HepG2 (cell line): ENCODE results near the gene SORL1-AS1.

Experiments
- ATAC-seq: fragments of 200-7000 bp; cut with Tn5 transposase; 3 replicates; pipeline ENCODE4 v1.9.1; 2020; ENCODE audit warnings: mild to moderate bottlenecking, moderate library complexity
- BruUV-seq: library from RNA; stranded (reverse); fragments of 400-500 nt; replicated peaks from 2 replicates; lab custom pipeline; 2021; lab: Mats Ljungman, UMichigan
- CTCF ChIA-PET: fragments of 300-600 bp; formaldehyde crosslinking; extraction: SDS; loops from one replicate; lab custom pipeline; 2021; ENCODE audit warnings: low total read pairs, inconsistent platforms, low intra/inter-chr PET ratio; lab: Yijun Ruan, JAX
- POLR2A ChIA-PET: fragments of 350-600 bp; sonication (Branson Sonifier 250); formaldehyde crosslinking; loops from one replicate; lab custom pipeline; 2020; ENCODE audit warnings: antibody characterized with exemption, inconsistent platforms; lab: Yijun Ruan, JAX
- DNase-seq: peaks from one replicate; pipeline ENCODE4 v3.0.0-alpha.2; 2015; ENCODE audit warnings: low spot score
- FAIRE-seq: peaks from 3 replicates; lab custom pipeline; 2011; peaks lifted over from hg19 to GRCh38; lab: Jason Lieb, UNC
- H2AFZ ChIP-seq: one replicate; pipeline ENCODE4 v1.6.1; 2011; ENCODE audit warnings: low read length, inconsistent platforms
- H3K27ac ChIP-seq: fragments of 300-600 bp; 3 replicates; pipeline ENCODE4 v1.8.0; 2011; ENCODE audit warnings: mixed run types, mild to moderate bottlenecking, mixed read lengths, low read length, inconsistent platforms; ENCODE audit not compliant: insufficient read depth; ENCODE audit errors: extremely low read length
- H3K27me3 ChIP-seq, 2 experiments: fragments of 200-600 bp in 1 of 2; 2 replicates in 1 of 2; 3 replicates in 1 of 2; pipeline versions ENCODE4 v1.6.0 to v1.8.0; 2011; ENCODE audit warnings: low read length in 2 of 2, mild to moderate bottlenecking in 2 of 2, moderate library complexity in 2 of 2, inconsistent platforms in 1 of 2; ENCODE audit not compliant: insufficient read depth in 2 of 2, control insufficient read depth in 1 of 2
- H3K36me3 ChIP-seq, 2 experiments: fragments of 200-600 bp in 1 of 2; replicated peaks in 1 of 2; 2 replicates in 1 of 2; 3 replicates in 1 of 2; pipeline versions ENCODE4 v1.5.1 to v1.8.0; 2011; ENCODE audit warnings: low read length in 2 of 2, inconsistent platforms in 1 of 2; ENCODE audit not compliant: insufficient read depth in 2 of 2, control insufficient read depth in 1 of 2
- H3K4me1 ChIP-seq: 2 replicates; pipeline ENCODE4 v1.5.1; 2012; ENCODE audit warnings: low read length, inconsistent platforms; ENCODE audit not compliant: insufficient read depth
- H3K4me2 ChIP-seq: 2 replicates; pipeline ENCODE4 v1.6.0; 2011; ENCODE audit warnings: low read depth, low read length, inconsistent platforms
- H3K4me3 ChIP-seq, 3 experiments: fragments of 200-600 bp in 1 of 3; sonication (generic), shearing (Covaris generic) in 1 of 3; replicated peaks in 1 of 3; 2 replicates each; pipeline ENCODE4 v1.5.1; 2011 to 2016; ENCODE audit warnings: low read length in 3 of 3, inconsistent platforms in 2 of 3, low read depth in 2 of 3, mild to moderate bottlenecking in 2 of 3, control low read depth in 1 of 3, mixed read lengths in 1 of 3; ENCODE audit not compliant: insufficient read depth in 1 of 3
- H3K79me2 ChIP-seq: one replicate; pipeline ENCODE4 v1.6.1; 2011; ENCODE audit warnings: low read length, inconsistent platforms; ENCODE audit not compliant: insufficient read depth
- H3K9ac ChIP-seq: 2 replicates; pipeline ENCODE4 v1.6.0; 2011; ENCODE audit warnings: mild to moderate bottlenecking, low read depth, low read length, inconsistent platforms; ENCODE audit not compliant: insufficient read depth
- H3K9me3 ChIP-seq: 2 replicates; pipeline ENCODE4 v1.5.1; 2012; ENCODE audit warnings: mild to moderate bottlenecking, low read length
- H4K20me1 ChIP-seq: 2 replicates; pipeline ENCODE4 v1.6.0; 2011; ENCODE audit warnings: inconsistent platforms, mild to moderate bottlenecking, low read length, moderate library complexity; ENCODE audit not compliant: insufficient read depth
- ARID2 ChIP-seq: sonication (generic); formaldehyde crosslinking; IDR thresholded peaks from 2 replicates; pipeline ENCODE4 v1.8.1; 2022; ENCODE audit warnings: mild to moderate bottlenecking, missing genetic modification reagents, borderline replicate concordance
- FIP1L1 ChIP-seq: fragments of 200-400 bp; formaldehyde crosslinking; IDR thresholded peaks from 2 replicates; pipeline ENCODE4 v1.6.1; 2018; ENCODE audit warnings: low read depth, mild to moderate bottlenecking, low read length, moderate library complexity, borderline replicate concordance; ENCODE audit not compliant: insufficient read depth
- JUN ChIP-seq: sonication (generic); formaldehyde crosslinking; IDR thresholded peaks from 2 replicates; pipeline ENCODE4 v1.4.0; 2020; ENCODE audit warnings: mild to moderate bottlenecking, missing genetic modification reagents
- KDM3A ChIP-seq: IDR thresholded peaks from 2 replicates; pipeline ENCODE4 v1.6.1; 2018; ENCODE audit warnings: low read depth, missing compliant biosample characterization
- KLF6 ChIP-seq: IDR thresholded peaks from 2 replicates; pipeline ENCODE4 v1.8.0; 2016; ENCODE audit warnings: missing biosample characterization, missing genetic modification reagents
- NPAS2 ChIP-seq: sonication (generic); formaldehyde crosslinking; IDR thresholded peaks from 2 replicates; pipeline ENCODE4 v1.8.0; 2022; ENCODE audit warnings: mild to moderate bottlenecking, missing genetic modification reagents, borderline replicate concordance
- REXO4 ChIP-seq: sonication (generic); formaldehyde crosslinking; IDR thresholded peaks from 2 replicates; pipeline ENCODE4 v1.8.0; 2022; ENCODE audit warnings: missing genetic modification reagents, mild to moderate bottlenecking, borderline replicate concordance
- RFX3 ChIP-seq: IDR thresholded peaks from 2 replicates; pipeline ENCODE4 v1.6.1; 2016; ENCODE audit warnings: missing biosample characterization, missing genetic modification reagents
- SAP130 ChIP-seq: IDR thresholded peaks from 2 replicates; pipeline ENCODE4 v1.6.1; 2016; ENCODE audit warnings: low read depth
- SP140L ChIP-seq: sonication (generic); formaldehyde crosslinking; IDR thresholded peaks from 2 replicates; pipeline ENCODE4 v1.4.0; 2020; ENCODE audit warnings: missing genetic modification reagents, borderline replicate concordance
- ZNF138 ChIP-seq: sonication (generic); formaldehyde crosslinking; IDR thresholded peaks from 2 replicates; pipeline ENCODE4 v1.5.0; 2020; ENCODE audit warnings: mild to moderate bottlenecking, low read depth, missing genetic modification reagents
- ZNF160 ChIP-seq: sonication (generic); formaldehyde crosslinking; IDR thresholded peaks from 2 replicates; pipeline ENCODE4 v1.8.0; 2022; ENCODE audit warnings: mild to moderate bottlenecking, inconsistent platforms, missing genetic modification reagents
- ZNF335 ChIP-seq: sonication (generic); formaldehyde crosslinking; IDR thresholded peaks from 2 replicates; pipeline ENCODE4 v1.4.0; 2020; ENCODE audit warnings: missing genetic modification reagents
- ZNF558 ChIP-seq: sonication (generic); formaldehyde crosslinking; IDR thresholded peaks from 2 replicates; pipeline ENCODE4 v1.9.0; 2022; ENCODE audit warnings: mild to moderate bottlenecking, missing genetic modification reagents, borderline replicate concordance
- ZNF563 ChIP-seq: sonication (generic); formaldehyde crosslinking; IDR thresholded peaks from 2 replicates; pipeline ENCODE4 v1.8.0; 2022; ENCODE audit warnings: mild to moderate bottlenecking, moderate library complexity, missing genetic modification reagents
- WGBS: methylation state at CpG from one replicate; pipeline ENCODE4 v1.1.6; 2017; ENCODE audit warnings: low lambda C conversion rate; 5-methylcytosine and 5-hydroxymethylcytosine counted together
- in situ Hi-C: cut with HindIII; loops from 2 replicates; pipeline ENCODE4 v1.10.0; 2017; ENCODE audit warnings: low pct_unique_long_range_greater_than_20kb; ENCODE audit not compliant: extremely low pct_ligation_motif_present
- intact Hi-C: fragments of 100-400 bp; cut with micrococcal nuclease; formaldehyde crosslinking; loops from one replicate; pipeline ENCODE4 v1.10.0; 2022; ENCODE audit not compliant: unreplicated experiment
- TF ChIP-seq, protein P1 (sequence below): sonication (generic); formaldehyde crosslinking; IDR thresholded peaks from 2 replicates; pipeline ENCODE4 v1.5.0; 2020; ENCODE audit warnings: mild to moderate bottlenecking, missing genetic modification reagents
- TF ChIP-seq, protein P2 (sequence below): sonication (generic); formaldehyde crosslinking; conservative IDR thresholded peaks from 2 replicates; pipeline ENCODE4 v1.8.0; 2022; ENCODE audit warnings: mild to moderate bottlenecking, moderate library complexity, missing genetic modification reagents
- TF ChIP-seq, protein P3 (sequence below): IDR thresholded peaks from 2 replicates; pipeline ENCODE4 v1.6.1; 2018; ENCODE audit warnings: missing genetic modification reagents, mild to moderate bottlenecking, missing compliant biosample characterization

SORL1-AS1 gene

DNA sequence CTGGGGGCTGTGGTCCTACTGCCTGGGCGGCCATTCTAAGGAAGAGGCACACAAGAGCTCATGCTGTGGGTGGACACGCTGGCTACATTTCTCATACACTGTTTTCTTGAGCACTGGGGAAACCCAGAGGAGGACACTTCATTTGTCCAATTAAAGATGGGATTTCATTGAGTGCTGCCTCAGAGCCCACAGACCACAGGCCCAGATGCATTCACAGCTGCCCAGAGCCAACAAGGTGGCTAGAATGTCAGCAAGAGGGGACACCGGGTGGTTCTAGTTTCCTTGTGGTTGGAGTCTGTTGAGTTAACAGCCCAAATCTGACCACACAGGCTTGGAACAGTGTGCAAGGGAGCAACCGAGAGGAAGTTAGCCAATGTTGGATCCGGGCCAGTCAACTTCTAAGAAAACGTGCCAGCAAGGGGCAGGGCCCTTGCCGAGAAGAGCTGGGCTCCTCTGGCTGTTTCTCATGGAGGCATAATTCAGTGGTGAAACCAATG is 35.7 kb downstream of the SORL1-AS1 start (continued):
- no peak for TF ChIP-seq ZNF138 (CRISPR knock-in tag)
- TF ChIP-seq, all 625 proteins: peak for 0

DNA sequence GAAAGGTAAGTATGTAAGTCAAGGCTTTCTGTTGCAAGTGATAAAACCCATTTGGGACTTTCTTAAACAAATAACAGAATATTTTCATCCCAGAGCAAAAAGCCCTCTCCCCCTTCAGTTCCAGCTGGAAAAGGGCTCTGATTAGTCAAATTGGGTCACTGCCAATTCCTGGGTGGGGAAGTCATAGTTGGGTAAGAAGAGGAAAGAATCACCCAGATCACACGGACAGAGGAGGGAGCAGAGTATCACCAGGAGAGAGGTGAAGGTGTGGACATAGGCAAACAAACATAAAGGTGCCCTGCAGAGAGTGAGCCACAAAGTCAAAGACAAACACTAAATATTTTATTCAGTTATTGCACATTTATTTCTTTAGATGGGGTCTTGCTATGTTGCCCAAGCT is 36.9 kb downstream of the SORL1-AS1 start:
- POLR2A ChIA-PET: no interaction called here
- no peak overlapping the region for H3K9ac ChIP-seq
- in situ Hi-C loops (no loop called here), intact Hi-C loops (no loop called here)
- CTCF ChIA-PET: no interaction called here
- no peak overlapping the region for H2AFZ ChIP-seq
- no peak overlapping the region for H3K4me3 ChIP-seq
- no peaks in the 10 kb centered on the region for H3K79me2 ChIP-seq
- FAIRE-seq (no peak), DNase-seq (no peak), ATAC-seq (no peak)
- no peaks in the 10 kb centered on the region for H3K9me3 ChIP-seq
- H3K4me1 ChIP-seq: peaks cover 7% of the 10 kb centered on the region; the same call in 1 of the 2 replicates
- 0% methylated on average over 1 of the region's 1 CpG for WGBS
- no peaks in the 10 kb centered on the region for H4K20me1 ChIP-seq
- no peak overlapping the region for H3K4me2 ChIP-seq
- H3K36me3 ChIP-seq: no peaks in the 10 kb centered on the region
- no TSS peak for BruUV-seq
- no peaks in the 10 kb centered on the region for H3K27me3 ChIP-seq
- H3K27ac ChIP-seq: no peak overlapping the region
- TF ChIP-seq KDM3A (CRISPR knock-in tag): no peak
- TF ChIP-seq, protein P1, sequence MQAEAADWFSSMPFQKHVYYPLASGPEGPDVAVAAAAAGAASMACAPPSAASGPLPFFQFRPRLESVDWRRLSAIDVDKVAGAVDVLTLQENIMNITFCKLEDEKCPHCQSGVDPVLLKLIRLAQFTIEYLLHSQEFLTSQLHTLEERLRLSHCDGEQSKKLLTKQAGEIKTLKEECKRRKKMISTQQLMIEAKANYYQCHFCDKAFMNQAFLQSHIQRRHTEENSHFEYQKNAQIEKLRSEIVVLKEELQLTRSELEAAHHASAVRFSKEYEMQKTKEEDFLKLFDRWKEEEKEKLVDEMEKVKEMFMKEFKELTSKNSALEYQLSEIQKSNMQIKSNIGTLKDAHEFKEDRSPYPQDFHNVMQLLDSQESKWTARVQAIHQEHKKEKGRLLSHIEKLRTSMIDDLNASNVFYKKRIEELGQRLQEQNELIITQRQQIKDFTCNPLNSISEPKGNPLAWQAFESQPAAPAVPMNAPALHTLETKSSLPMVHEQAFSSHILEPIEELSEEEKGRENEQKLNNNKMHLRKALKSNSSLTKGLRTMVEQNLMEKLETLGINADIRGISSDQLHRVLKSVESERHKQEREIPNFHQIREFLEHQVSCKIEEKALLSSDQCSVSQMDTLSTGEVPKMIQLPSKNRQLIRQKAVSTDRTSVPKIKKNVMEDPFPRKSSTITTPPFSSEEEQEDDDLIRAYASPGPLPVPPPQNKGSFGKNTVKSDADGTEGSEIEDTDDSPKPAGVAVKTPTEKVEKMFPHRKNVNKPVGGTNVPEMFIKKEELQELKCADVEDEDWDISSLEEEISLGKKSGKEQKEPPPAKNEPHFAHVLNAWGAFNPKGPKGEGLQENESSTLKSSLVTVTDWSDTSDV (CRISPR knock-in tag): no peak
- no peak for TF ChIP-seq ZNF558 (CRISPR knock-in tag)
- no peak for TF ChIP-seq FIP1L1
- no peak for TF ChIP-seq REXO4 (CRISPR knock-in tag)
- TF ChIP-seq NPAS2: no peak
- TF ChIP-seq ZNF335 (CRISPR knock-in tag): no peak
- TF ChIP-seq ZNF160 (CRISPR knock-in tag): no peak
- no peak for TF ChIP-seq SAP130 (CRISPR knock-in tag)
- TF ChIP-seq, protein P2, sequence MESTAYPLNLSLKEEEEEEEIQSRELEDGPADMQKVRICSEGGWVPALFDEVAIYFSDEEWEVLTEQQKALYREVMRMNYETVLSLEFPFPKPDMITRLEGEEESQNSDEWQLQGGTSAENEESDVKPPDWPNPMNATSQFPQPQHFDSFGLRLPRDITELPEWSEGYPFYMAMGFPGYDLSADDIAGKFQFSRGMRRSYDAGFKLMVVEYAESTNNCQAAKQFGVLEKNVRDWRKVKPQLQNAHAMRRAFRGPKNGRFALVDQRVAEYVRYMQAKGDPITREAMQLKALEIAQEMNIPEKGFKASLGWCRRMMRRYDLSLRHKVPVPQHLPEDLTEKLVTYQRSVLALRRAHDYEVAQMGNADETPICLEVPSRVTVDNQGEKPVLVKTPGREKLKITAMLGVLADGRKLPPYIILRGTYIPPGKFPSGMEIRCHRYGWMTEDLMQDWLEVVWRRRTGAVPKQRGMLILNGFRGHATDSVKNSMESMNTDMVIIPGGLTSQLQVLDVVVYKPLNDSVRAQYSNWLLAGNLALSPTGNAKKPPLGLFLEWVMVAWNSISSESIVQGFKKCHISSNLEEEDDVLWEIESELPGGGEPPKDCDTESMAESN (CRISPR knock-in tag): no peak
- no peak for TF ChIP-seq JUN (CRISPR knock-in tag)
- TF ChIP-seq, protein P3, sequence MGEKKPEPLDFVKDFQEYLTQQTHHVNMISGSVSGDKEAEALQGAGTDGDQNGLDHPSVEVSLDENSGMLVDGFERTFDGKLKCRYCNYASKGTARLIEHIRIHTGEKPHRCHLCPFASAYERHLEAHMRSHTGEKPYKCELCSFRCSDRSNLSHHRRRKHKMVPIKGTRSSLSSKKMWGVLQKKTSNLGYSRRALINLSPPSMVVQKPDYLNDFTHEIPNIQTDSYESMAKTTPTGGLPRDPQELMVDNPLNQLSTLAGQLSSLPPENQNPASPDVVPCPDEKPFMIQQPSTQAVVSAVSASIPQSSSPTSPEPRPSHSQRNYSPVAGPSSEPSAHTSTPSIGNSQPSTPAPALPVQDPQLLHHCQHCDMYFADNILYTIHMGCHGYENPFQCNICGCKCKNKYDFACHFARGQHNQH: no peak
- TF ChIP-seq SP140L: no peak
- no peak for TF ChIP-seq ARID2 (CRISPR knock-in tag)
- TF ChIP-seq ZNF563 (CRISPR knock-in tag): no peak
- TF ChIP-seq KLF6 (CRISPR knock-in tag): no peak
- no peak for TF ChIP-seq RFX3 (CRISPR knock-in tag)
